ENCODE results near the gene SCN2A. TPM values are rescaled to one million over a fixed set of nuclear protein-coding genes. Genes with fewer than 3 reads are reported as not detected.

SCN2A gene
- total and polyA plus RNA-seq, 10 of the 15 experiments (the other 5 are each of a cell fraction or from before 2014, with no cell fraction given), result 0.01 TPM; not detected in 8

- ChIA-PET SMC1A (ENCODE audit: uncharacterized antibody, unreplicated experiment) (no interaction called here), RAD21 (ENCODE audit: unreplicated experiment) (no interaction called here), POLR2A (no interaction called here), CTCF (no interaction called here)
- no peaks in the 10 kb centered on the region for H3K4me1 ChIP-seq (ENCODE audit: control insufficient read depth, insufficient read depth, low read length)
- H3K79me2 ChIP-seq (ENCODE audit: control insufficient read depth, insufficient read depth, low read length), result no peaks in the 10 kb centered on the region
- H3K27ac ChIP-seq (ENCODE audit: control insufficient read depth, insufficient read depth), result no peak overlapping the region
- H2AFZ ChIP-seq (ENCODE audit: control insufficient read depth, low read depth, low read length), result no peak overlapping the region
- ATAC-seq (no peak), DNase-seq (ENCODE audit: low read depth, low spot score) (no peak), FAIRE-seq (no peak)
- in situ Hi-C loops (cut with MboI), result no loop called here
- 2% methylated on average over 2 of the region's 2 CpGs for WGBS (ENCODE audit: insufficient coverage, insufficient replicate concordance, low lambda C conversion rate, missing lambda C conversion rate)
- no peak overlapping the region for H3K4me2 ChIP-seq (ENCODE audit: control insufficient read depth, insufficient read depth)
- no TSS peak for BruUV-seq (replicated peaks)
- H3K36me3 ChIP-seq (ENCODE audit: control insufficient read depth in 2 of 2, insufficient read depth in 2 of 2, low read length in 1 of 2), result no peaks in the 10 kb centered on the region
- no peak overlapping the region for H3K9ac ChIP-seq (ENCODE audit: control insufficient read depth, insufficient read depth, low read length)
- H3K27me3 ChIP-seq (replicated peaks in 1 of 2; ENCODE audit: control insufficient read depth in 2 of 2, insufficient read depth in 2 of 2, low read length in 1 of 2), result no peaks in the 10 kb centered on the region
- no peaks in the 10 kb centered on the region for H4K20me1 ChIP-seq (ENCODE audit: control insufficient read depth, insufficient read depth)
- TF ChIP-seq EGR1 (IDR thresholded peaks at IDR 0.05; ENCODE audit: borderline replicate concordance in 1 of 2, low read depth in 2 of 2, low read length in 2 of 2), result no peak
- TF ChIP-seq WRNIP1 (IDR thresholded peaks at IDR 0.05; ENCODE audit: borderline replicate concordance, low read depth, low read length), result no peak
- no peak for TF ChIP-seq TBL1XR1 (IDR thresholded peaks at IDR 0.05; ENCODE audit: low read depth, low read length)
- TF ChIP-seq ZNF384 (IDR thresholded peaks at IDR 0.05; ENCODE audit: borderline replicate concordance, low read depth, low read length), result no peak
- TF ChIP-seq DPF2 (IDR thresholded peaks at IDR 0.05), result no peak
- no peak for TF ChIP-seq HSF1 (IDR thresholded peaks at IDR 0.05; ENCODE audit: low read depth, low read length)
- TF ChIP-seq IKZF1 (conservative IDR thresholded peaks at IDR 0.05), result no peak
- no peak for TF ChIP-seq NR2C1 (IDR thresholded peaks at IDR 0.05)
- TF ChIP-seq NBN (IDR thresholded peaks at IDR 0.05), result no peak
- TF ChIP-seq SREBF2 (IDR thresholded peaks at IDR 0.05; ENCODE audit: low read length), result no peak
- TF ChIP-seq JUNB (IDR thresholded peaks at IDR 0.05), result no peak
- TF ChIP-seq NR2F1 (conservative IDR thresholded peaks at IDR 0.05), result no peak
- TF ChIP-seq E2F8 (IDR thresholded peaks at IDR 0.05; ENCODE audit: low read depth, partially characterized antibody), result no peak
- TF ChIP-seq PML (IDR thresholded peaks at IDR 0.05; ENCODE audit: low read length), result no peak
- no peak for TF ChIP-seq NFXL1 (IDR thresholded peaks at IDR 0.05; ENCODE audit: borderline replicate concordance)
- TF ChIP-seq BCLAF1 (IDR thresholded peaks at IDR 0.05), result no peak
- TF ChIP-seq PAX8 (IDR thresholded peaks at IDR 0.05), result no peak
- H3K9me3 ChIP-seq (replicated peaks; ENCODE audit: control insufficient read depth, insufficient read depth, low read length), result no peaks in the 10 kb centered on the region
- intact Hi-C loops (cut with micrococcal nuclease; ENCODE audit: unreplicated experiment), result no loop called here
- H3K4me3 ChIP-seq, result no peak overlapping the region
These were observed 49.9 kb downstream of the SCN2A start for GRCh38 chr2:165289069-165289468.
